HEK293 (cell line): ENCODE results near the gene PRSS33.
A peak's percentile ranks its signal among the peaks of the same experiment; 100 is the strongest.

Experiments used
- CTCF ChIA-PET: fragments of 350-600 bp; formaldehyde crosslinking; extraction: SDS; loops from one replicate; lab custom pipeline; 2021; ENCODE audit warnings: antibody characterized with exemption; lab: Yijun Ruan, JAX
- POLR2A ChIA-PET: fragments of 300-600 bp; formaldehyde crosslinking; extraction: SDS; loops from one replicate; lab custom pipeline; 2020; ENCODE audit warnings: antibody characterized with exemption, inconsistent platforms; lab: Yijun Ruan, JAX
- H3K27ac ChIP-seq: fragments of 200-500 bp; sonication (Bioruptor generic); 2 replicates; pipeline ENCODE4 v1.5.1; 2014; ENCODE audit warnings: low read depth, low read length, control low read depth, inconsistent platforms; ENCODE audit errors: extremely low read depth
- H3K36me3 ChIP-seq, 2 experiments: fragments of 200-500 bp in 1 of 2; sonication (Bioruptor generic) in 1 of 2; 1 replicate in 1 of 2; 2 replicates in 1 of 2; pipeline ENCODE4 v1.5.1; 2014 to 2017; ENCODE audit warnings: inconsistent platforms in 2 of 2, low read length in 2 of 2; ENCODE audit not compliant: control insufficient read depth in 2 of 2, insufficient read depth in 1 of 2
- H3K4me1 ChIP-seq: fragments of 200-500 bp; sonication (Bioruptor generic); 2 replicates; pipeline ENCODE4 v1.5.1; 2014; ENCODE audit warnings: mild to moderate bottlenecking, low read length, inconsistent platforms; ENCODE audit not compliant: control insufficient read depth, insufficient read depth
- H3K4me3 ChIP-seq: 2 replicates; pipeline ENCODE4 v1.5.1; 2011; ENCODE audit warnings: low read depth, mild to moderate bottlenecking, control low read depth, low read length, moderate library complexity
- H3K9me3 ChIP-seq: fragments of 200-500 bp; sonication (Bioruptor generic); 2 replicates; pipeline ENCODE4 v1.5.1; 2014; ENCODE audit warnings: low read depth, low read length, inconsistent platforms; ENCODE audit not compliant: control insufficient read depth, insufficient read depth
- HOXA7 ChIP-seq: sonication (generic); formaldehyde crosslinking; IDR thresholded peaks from 2 replicates; pipeline ENCODE4 v1.8.1; 2022; ENCODE audit warnings: missing genetic modification reagents, borderline replicate concordance
- KLF7 ChIP-seq: fragments of 450-650 bp; formaldehyde crosslinking; IDR thresholded peaks from 2 replicates; pipeline ENCODE4 v1.5.1; 2016; ENCODE audit warnings: missing biosample characterization, missing genetic modification characterization, borderline replicate concordance
- REST ChIP-seq: fragments of 450-650 bp; formaldehyde crosslinking; IDR thresholded peaks from 2 replicates; pipeline ENCODE4 v1.5.1; 2016; ENCODE audit warnings: missing biosample characterization, missing genetic modification characterization
- SP7 ChIP-seq: fragments of 450-650 bp; formaldehyde crosslinking; IDR thresholded peaks from 2 replicates; pipeline ENCODE4 v1.5.1; 2016; ENCODE audit warnings: missing biosample characterization, missing genetic modification characterization
- YY2 ChIP-seq: fragments of 450-650 bp; formaldehyde crosslinking; IDR thresholded peaks from 2 replicates; pipeline ENCODE4 v1.5.1; 2016; ENCODE audit warnings: missing biosample characterization, missing genetic modification characterization
- ZBTB20 ChIP-seq: fragments of 450-650 bp; formaldehyde crosslinking; IDR thresholded peaks from 2 replicates; pipeline ENCODE4 v1.5.1; 2016; ENCODE audit warnings: missing biosample characterization, missing genetic modification characterization
- ZBTB21 ChIP-seq: fragments of 450-650 bp; formaldehyde crosslinking; IDR thresholded peaks from 2 replicates; pipeline ENCODE4 v1.5.1; 2017; ENCODE audit warnings: missing biosample characterization, missing genetic modification characterization
- ZNF146 ChIP-seq: fragments of 450-650 bp; formaldehyde crosslinking; IDR thresholded peaks from 2 replicates; pipeline ENCODE4 v1.5.1; 2016; ENCODE audit warnings: missing biosample characterization, missing genetic modification characterization
- ZNF274 ChIP-seq, 2 experiments: fragments of 200-500 bp in 1 of 2; fragments of 450-650 bp in 1 of 2; sonication (Bioruptor generic) in 1 of 2; formaldehyde crosslinking in 1 of 2; IDR thresholded peaks; 2 replicates each; pipeline versions ENCODE4 v1.5.1 to v1.6.1; 2014 to 2016; ENCODE audit warnings: borderline replicate concordance in 1 of 2, inconsistent platforms in 1 of 2, low read length in 1 of 2, missing biosample characterization in 1 of 2, missing genetic modification characterization in 1 of 2
- ZNF324 ChIP-seq: fragments of 450-650 bp; formaldehyde crosslinking; IDR thresholded peaks from 2 replicates; pipeline ENCODE4 v1.5.1; 2016; ENCODE audit warnings: missing biosample characterization, missing genetic modification characterization
- ZNF544 ChIP-seq: fragments of 450-650 bp; formaldehyde crosslinking; IDR thresholded peaks from 2 replicates; pipeline ENCODE4 v1.5.0; 2017; ENCODE audit warnings: missing biosample characterization, missing genetic modification characterization
- ZNF561 ChIP-seq: fragments of 450-650 bp; IDR thresholded peaks from 2 replicates; pipeline ENCODE4 v1.5.1; 2018; ENCODE audit warnings: missing biosample characterization, missing genetic modification characterization, borderline replicate concordance
- ZNF585B ChIP-seq: fragments of 450-650 bp; formaldehyde crosslinking; IDR thresholded peaks from 2 replicates; pipeline ENCODE4 v1.5.1; 2016; ENCODE audit warnings: missing biosample characterization, missing genetic modification characterization
- ZNF639 ChIP-seq: fragments of 450-650 bp; formaldehyde crosslinking; IDR thresholded peaks from 2 replicates; pipeline ENCODE4 v1.5.1; 2016; ENCODE audit warnings: missing biosample characterization, missing genetic modification characterization
- ZNF677 ChIP-seq: fragments of 450-650 bp; IDR thresholded peaks from 2 replicates; pipeline ENCODE4 v1.5.0; 2018; ENCODE audit warnings: missing biosample characterization, mild to moderate bottlenecking, missing genetic modification characterization, moderate library complexity
- ZNF76 ChIP-seq: fragments of 450-650 bp; formaldehyde crosslinking; IDR thresholded peaks from 2 replicates; pipeline ENCODE4; 2016; ENCODE audit warnings: low read depth, missing biosample characterization, missing genetic modification characterization, borderline replicate concordance

PRSS33 gene

GRCh38 chr16:2778630-2778958 is 8.8 kb downstream of the PRSS33 start:
- Histone ChIP-seq H3K36me3 (peaks cover 0 to 25% of the 10 kb centered on the region in 2 experiments; a peak in 1 of 3 replicates), H3K9me3 (no peaks in the 10 kb centered on the region), H3K4me3 (no peak overlapping the region), H3K27ac (no peak overlapping the region; the same call in 1 of the 2 replicates), H3K4me1 (peaks cover 2% of the 10 kb centered on the region; the same call in 1 of the 2 replicates)
- POLR2A ChIA-PET = interaction anchor here (1.0 to 4.2 kb wide), 6 partner anchors 25 to 185 kb away, joined by 3 to 22 read pairs (median 4); partner anchors contain the start of genes FLYWCH1, KREMEN2 and SRRM2
- no peak for TF ChIP-seq KLF7 (tag by site-specific recombination)
- no peak for TF ChIP-seq ZNF561 (tag by site-specific recombination)
- no peak for TF ChIP-seq SP7 (tag by site-specific recombination)
- TF ChIP-seq ZNF146 = no peak
- CTCF ChIA-PET = interaction anchor here (0.7 to 2.3 kb wide), 4 partner anchors 24 to 680 kb away, joined by 3 to 11 read pairs (median 4); no protein-coding TSS in a partner anchor

GRCh38 chr16:2777903-2778629 is 9.3 kb downstream of the PRSS33 start:
- Histone ChIP-seq H3K4me3 (peak overlapping the region; percentile 92), H3K9me3 (no peaks in the 10 kb centered on the region), H3K36me3 (peaks cover 0 to 31% of the 10 kb centered on the region in 2 experiments; a peak in 1 of 3 replicates), H3K27ac (peak overlapping the region; percentile 99)
- no peak for TF ChIP-seq HOXA7
- no peak for TF ChIP-seq REST (tag by site-specific recombination)
- no peak for TF ChIP-seq ZNF585B (tag by site-specific recombination)
- no peak for TF ChIP-seq ZNF639
- TF ChIP-seq YY2 (tag by site-specific recombination) = no peak
- no peak for TF ChIP-seq ZNF274 (IDR thresholded peaks at IDR 0.05; ENCODE audit: low read length)
- TF ChIP-seq ZNF274 (tag by site-specific recombination; IDR thresholded peaks at IDR 0.05; ENCODE audit: borderline replicate concordance) = no peak
- no peak for TF ChIP-seq ZNF544 (tag by site-specific recombination)
- no peak for TF ChIP-seq ZNF324 (tag by site-specific recombination)
- 0 out of 2 replicates have a peak, but pooled peaks have one; percentile 3 for TF ChIP-seq ZBTB20 (tag by site-specific recombination)
- no peak for TF ChIP-seq ZNF677 (tag by site-specific recombination)
- TF ChIP-seq ZBTB21 (tag by site-specific recombination) = 0 out of 2 replicates have a peak, but pooled peaks have one; percentile 6
- peak; percentile 30; the same call in 1 of the 2 replicates for TF ChIP-seq ZNF76 (tag by site-specific recombination)
- TF ChIP-seq, all 188 proteins: peak for 3
- CTCF ChIA-PET = interaction anchor here (0.6 to 2.3 kb wide), 7 partner anchors 24 to 680 kb away, joined by 3 to 11 read pairs (median 3); no protein-coding TSS in a partner anchor
- POLR2A ChIA-PET = interaction anchor here (0.7 to 4.2 kb wide), 8 partner anchors 9 to 186 kb away, joined by 3 to 22 read pairs (median 4); partner anchors contain the start of genes FLYWCH1, KREMEN2 and SRRM2
- peaks cover 2% of the 10 kb centered on the region; the same call in 1 of the 2 replicates for H3K4me1 ChIP-seq
